HepG2 (cell line): ENCODE data around the gene ZNF48. TPM values are rescaled to one million over a fixed set of nuclear protein-coding genes. Genes with fewer than 3 reads are reported as not detected.

Experiments used
- ESRRA ChIP-seq: sonication (generic); formaldehyde crosslinking; IDR thresholded peaks from 2 replicates; pipeline ENCODE4 v1.5.1; 2020; ENCODE audit warnings: mild to moderate bottlenecking, low read depth, missing genetic modification reagents
- FOXP1 ChIP-seq, 2 experiments: fragments of 450-650 bp in 1 of 2; IDR thresholded peaks; 2 replicates each; pipeline ENCODE4 v1.6.1; 2017 to 2018; ENCODE audit warnings: antibody characterized with exemption in 1 of 2
- HNRNPL ChIP-seq: fragments of 200-400 bp; formaldehyde crosslinking; IDR thresholded peaks from 2 replicates; pipeline ENCODE4 v1.6.1; 2017; ENCODE audit warnings: mild to moderate bottlenecking, low read depth, low read length
- KDM2A ChIP-seq: sonication (generic); formaldehyde crosslinking; IDR thresholded peaks from 2 replicates; pipeline ENCODE4 v1.4.0; 2020; ENCODE audit warnings: low read depth, missing genetic modification reagents, borderline replicate concordance
- MTF1 ChIP-seq: sonication (generic); formaldehyde crosslinking; IDR thresholded peaks from 2 replicates; pipeline ENCODE4 v1.5.0; 2020; ENCODE audit warnings: missing genetic modification reagents
- MTF2 ChIP-seq: sonication (generic); formaldehyde crosslinking; IDR thresholded peaks from 2 replicates; pipeline ENCODE4 v1.5.0; 2020; ENCODE audit warnings: missing genetic modification reagents, borderline replicate concordance
- NCOA1 ChIP-seq: sonication (generic); formaldehyde crosslinking; IDR thresholded peaks from 2 replicates; pipeline ENCODE4 v1.9.0; 2021; ENCODE audit warnings: missing genetic modification reagents
- PHF8 ChIP-seq: sonication (generic); formaldehyde crosslinking; IDR thresholded peaks from 2 replicates; pipeline ENCODE4 v1.5.0; 2020; ENCODE audit warnings: missing genetic modification reagents
- PITX1 ChIP-seq: sonication (generic); formaldehyde crosslinking; IDR thresholded peaks from 2 replicates; pipeline ENCODE4 v1.5.1; 2020; ENCODE audit warnings: mild to moderate bottlenecking, missing genetic modification reagents
- SAP130 ChIP-seq: IDR thresholded peaks from 2 replicates; pipeline ENCODE4 v1.6.1; 2016; ENCODE audit warnings: low read depth
- SCMH1 ChIP-seq: sonication (generic); formaldehyde crosslinking; IDR thresholded peaks from 2 replicates; pipeline ENCODE4 v1.9.0; 2021; ENCODE audit warnings: missing genetic modification reagents, mild to moderate bottlenecking, borderline replicate concordance
- STAT5B ChIP-seq: sonication (generic); formaldehyde crosslinking; IDR thresholded peaks from 2 replicates; pipeline ENCODE4 v1.4.0; 2020; ENCODE audit warnings: missing genetic modification reagents
- ZBTB40 ChIP-seq, 2 experiments: fragments of 450-650 bp in 1 of 2; sonication (generic) in 1 of 2; formaldehyde crosslinking in 1 of 2; IDR thresholded peaks; 2 replicates each; pipeline versions ENCODE4 v1.6.1 to v1.8.0; 2016 to 2022; ENCODE audit warnings: antibody characterized with exemption in 1 of 2, mild to moderate bottlenecking in 1 of 2, missing genetic modification reagents in 1 of 2
- ZNF317 ChIP-seq: sonication (generic); formaldehyde crosslinking; IDR thresholded peaks from 2 replicates; pipeline ENCODE4 v1.5.0; 2020; ENCODE audit warnings: mild to moderate bottlenecking, missing genetic modification reagents
- ZNF543 ChIP-seq: sonication (generic); formaldehyde crosslinking; IDR thresholded peaks from 2 replicates; pipeline ENCODE4 v1.4.0; 2020; ENCODE audit warnings: mild to moderate bottlenecking, missing genetic modification reagents
- ZNF605 ChIP-seq: sonication (generic); formaldehyde crosslinking; IDR thresholded peaks from 2 replicates; pipeline ENCODE4 v1.8.0; 2022; ENCODE audit warnings: mild to moderate bottlenecking, missing genetic modification reagents
- polyA plus RNA-seq, 8 experiments: library from polyadenylated mRNA; depleted of rRNA in 3 of 8; stranded (reverse) in 7 of 8; unstranded in 1 of 8; fragments of >200 nt; fragmentation: Illumina TruSeq in 4 of 8; extraction: Trizol in 4 of 8; gene quantifications; 2 replicates each; pipeline versions ENCODE4 v1.2.1 to v1.2.3, GENCODE V29; 2011 to 2016; ENCODE audit warnings: low read depth in 4 of 8, missing spikeins in 1 of 8, mixed read lengths in 1 of 8; ENCODE audit not compliant: insufficient read depth in 1 of 8
- total RNA-seq, 5 experiments: library from RNA; depleted of rRNA; stranded (reverse); fragments of >200 nt; fragmentation: Illumina TruSeq; extraction: Trizol; gene quantifications; 2 replicates each; pipeline ENCODE4 v1.2.3, GENCODE V29; 2016; ENCODE audit warnings: low read depth in 1 of 5
- TF ChIP-seq, protein P1 (sequence below): IDR thresholded peaks from 2 replicates; pipeline ENCODE4 v1.4.0; 2020; ENCODE audit warnings: mild to moderate bottlenecking, missing genetic modification reagents

The ZNF48 gene
- total and polyA plus RNA-seq, 2 of the 13 experiments (the other 11 are each of a cell fraction or from before 2014, with no cell fraction given), result 9.9 to 12.3 TPM

DNA sequence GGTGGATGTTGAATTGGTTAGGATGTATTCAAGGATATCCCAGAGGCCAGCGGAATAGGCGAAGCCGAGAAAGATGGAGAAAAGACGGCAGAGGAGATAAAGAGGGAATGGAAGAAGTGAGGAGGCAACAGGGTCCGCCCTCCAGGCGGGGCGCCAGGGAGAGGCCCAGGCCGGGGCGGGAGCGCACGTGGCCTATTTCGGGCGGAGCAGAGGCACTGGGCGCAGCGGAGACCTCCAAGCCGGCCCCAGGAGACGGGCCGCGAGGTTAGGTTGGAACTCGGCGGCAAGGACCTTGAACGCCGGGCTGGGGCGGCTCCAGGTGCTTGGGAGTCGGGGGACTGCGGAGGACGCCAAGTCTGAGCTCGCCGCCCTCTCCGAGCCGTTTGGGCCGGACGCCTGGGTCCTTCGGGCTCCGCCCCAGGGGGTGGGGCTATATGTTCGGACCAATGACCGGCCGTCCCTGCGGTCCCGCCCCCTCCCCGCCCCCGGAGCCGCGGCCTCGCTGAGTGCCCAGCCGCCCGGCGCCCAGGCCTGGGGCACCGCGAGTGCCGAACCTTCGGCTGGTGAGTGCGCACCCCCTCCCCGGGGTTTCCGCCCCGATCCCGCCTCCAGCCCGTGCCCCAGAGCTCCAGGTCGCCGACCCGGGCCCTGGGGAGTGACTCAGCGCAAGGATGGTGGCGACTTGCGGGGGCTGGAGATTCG is 12.0 kb downstream of the ZNF48 start, which contains the start of gene ZNF771 (continued):
- TF ChIP-seq ZBTB40 (IDR thresholded peaks at IDR 0.05) (no peak), ZBTB40 (CRISPR knock-in tag; IDR thresholded peaks at IDR 0.05) (peak; percentile 90), ESRRA (CRISPR knock-in tag) (peak; percentile 70), FOXP1 (IDR thresholded peaks at IDR 0.05) (no peak), FOXP1 (CRISPR knock-in tag; IDR thresholded peaks at IDR 0.05) (0 out of 2 replicates have a peak, but pooled peaks have one; percentile 13), ZNF317 (CRISPR knock-in tag) (peak; percentile 82), SCMH1 (CRISPR knock-in tag) (no peak), STAT5B (CRISPR knock-in tag) (no peak), MTF1 (CRISPR knock-in tag) (no peak), PITX1 (CRISPR knock-in tag) (peak; percentile 80), KDM2A (CRISPR knock-in tag) (peak; percentile 97), PHF8 (CRISPR knock-in tag) (peak; percentile 96), NCOA1 (CRISPR knock-in tag) (peak; percentile 95), ZNF543 (peak; percentile 95), ZNF605 (CRISPR knock-in tag) (no peak; the same call in 1 of the 2 replicates), HNRNPL (0 out of 2 replicates have a peak, but pooled peaks have one; percentile 48), MTF2 (CRISPR knock-in tag) (peak; percentile 91), SAP130 (peak; percentile 99)
- TF ChIP-seq, protein P1, sequence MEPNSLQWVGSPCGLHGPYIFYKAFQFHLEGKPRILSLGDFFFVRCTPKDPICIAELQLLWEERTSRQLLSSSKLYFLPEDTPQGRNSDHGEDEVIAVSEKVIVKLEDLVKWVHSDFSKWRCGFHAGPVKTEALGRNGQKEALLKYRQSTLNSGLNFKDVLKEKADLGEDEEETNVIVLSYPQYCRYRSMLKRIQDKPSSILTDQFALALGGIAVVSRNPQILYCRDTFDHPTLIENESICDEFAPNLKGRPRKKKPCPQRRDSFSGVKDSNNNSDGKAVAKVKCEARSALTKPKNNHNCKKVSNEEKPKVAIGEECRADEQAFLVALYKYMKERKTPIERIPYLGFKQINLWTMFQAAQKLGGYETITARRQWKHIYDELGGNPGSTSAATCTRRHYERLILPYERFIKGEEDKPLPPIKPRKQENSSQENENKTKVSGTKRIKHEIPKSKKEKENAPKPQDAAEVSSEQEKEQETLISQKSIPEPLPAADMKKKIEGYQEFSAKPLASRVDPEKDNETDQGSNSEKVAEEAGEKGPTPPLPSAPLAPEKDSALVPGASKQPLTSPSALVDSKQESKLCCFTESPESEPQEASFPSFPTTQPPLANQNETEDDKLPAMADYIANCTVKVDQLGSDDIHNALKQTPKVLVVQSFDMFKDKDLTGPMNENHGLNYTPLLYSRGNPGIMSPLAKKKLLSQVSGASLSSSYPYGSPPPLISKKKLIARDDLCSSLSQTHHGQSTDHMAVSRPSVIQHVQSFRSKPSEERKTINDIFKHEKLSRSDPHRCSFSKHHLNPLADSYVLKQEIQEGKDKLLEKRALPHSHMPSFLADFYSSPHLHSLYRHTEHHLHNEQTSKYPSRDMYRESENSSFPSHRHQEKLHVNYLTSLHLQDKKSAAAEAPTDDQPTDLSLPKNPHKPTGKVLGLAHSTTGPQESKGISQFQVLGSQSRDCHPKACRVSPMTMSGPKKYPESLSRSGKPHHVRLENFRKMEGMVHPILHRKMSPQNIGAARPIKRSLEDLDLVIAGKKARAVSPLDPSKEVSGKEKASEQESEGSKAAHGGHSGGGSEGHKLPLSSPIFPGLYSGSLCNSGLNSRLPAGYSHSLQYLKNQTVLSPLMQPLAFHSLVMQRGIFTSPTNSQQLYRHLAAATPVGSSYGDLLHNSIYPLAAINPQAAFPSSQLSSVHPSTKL, result peak; percentile 80
